ENCODE data around the gene ADAMTS12.

GRCh38 chr5:33936381-33937016 lies 44.7 kb upstream of the ADAMTS12 start, which contains the start of gene RXFP3:
- TF ChIP-seq, protein P1, sequence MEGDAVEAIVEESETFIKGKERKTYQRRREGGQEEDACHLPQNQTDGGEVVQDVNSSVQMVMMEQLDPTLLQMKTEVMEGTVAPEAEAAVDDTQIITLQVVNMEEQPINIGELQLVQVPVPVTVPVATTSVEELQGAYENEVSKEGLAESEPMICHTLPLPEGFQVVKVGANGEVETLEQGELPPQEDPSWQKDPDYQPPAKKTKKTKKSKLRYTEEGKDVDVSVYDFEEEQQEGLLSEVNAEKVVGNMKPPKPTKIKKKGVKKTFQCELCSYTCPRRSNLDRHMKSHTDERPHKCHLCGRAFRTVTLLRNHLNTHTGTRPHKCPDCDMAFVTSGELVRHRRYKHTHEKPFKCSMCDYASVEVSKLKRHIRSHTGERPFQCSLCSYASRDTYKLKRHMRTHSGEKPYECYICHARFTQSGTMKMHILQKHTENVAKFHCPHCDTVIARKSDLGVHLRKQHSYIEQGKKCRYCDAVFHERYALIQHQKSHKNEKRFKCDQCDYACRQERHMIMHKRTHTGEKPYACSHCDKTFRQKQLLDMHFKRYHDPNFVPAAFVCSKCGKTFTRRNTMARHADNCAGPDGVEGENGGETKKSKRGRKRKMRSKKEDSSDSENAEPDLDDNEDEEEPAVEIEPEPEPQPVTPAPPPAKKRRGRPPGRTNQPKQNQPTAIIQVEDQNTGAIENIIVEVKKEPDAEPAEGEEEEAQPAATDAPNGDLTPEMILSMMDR (IDR thresholded peaks at IDR 0.05) = no peak
- no peak for TF ChIP-seq POLR2A (IDR thresholded peaks at IDR 0.05)

Data from body of pancreas (tissue), 4 donors.